HepG2 (cell line): ENCODE results near the gene SELENOH. TPM values are rescaled to one million over a fixed set of nuclear protein-coding genes. Genes with fewer than 3 reads are reported as not detected.

Experiments used
- ATAC-seq: fragments of 200-7000 bp; cut with Tn5 transposase; 3 replicates; pipeline ENCODE4 v1.9.1; 2020; ENCODE audit warnings: mild to moderate bottlenecking, moderate library complexity
- BruUV-seq: library from RNA; stranded (reverse); fragments of 400-500 nt; replicated peaks from 2 replicates; lab custom pipeline; 2021; lab: Mats Ljungman, UMichigan
- CTCF ChIA-PET: fragments of 300-600 bp; formaldehyde crosslinking; extraction: SDS; loops from one replicate; lab custom pipeline; 2021; ENCODE audit warnings: low total read pairs, inconsistent platforms, low intra/inter-chr PET ratio; lab: Yijun Ruan, JAX
- POLR2A ChIA-PET: fragments of 350-600 bp; sonication (Branson Sonifier 250); formaldehyde crosslinking; loops from one replicate; lab custom pipeline; 2020; ENCODE audit warnings: antibody characterized with exemption, inconsistent platforms; lab: Yijun Ruan, JAX
- DNase-seq: peaks from one replicate; pipeline ENCODE4 v3.0.0-alpha.2; 2015; ENCODE audit warnings: low spot score
- FAIRE-seq: peaks from 3 replicates; lab custom pipeline; 2011; peaks lifted over from hg19 to GRCh38; lab: Jason Lieb, UNC
- H2AFZ ChIP-seq: one replicate; pipeline ENCODE4 v1.6.1; 2011; ENCODE audit warnings: low read length, inconsistent platforms
- H3K27ac ChIP-seq: fragments of 300-600 bp; 3 replicates; pipeline ENCODE4 v1.8.0; 2011; ENCODE audit warnings: mixed run types, mild to moderate bottlenecking, mixed read lengths, low read length, inconsistent platforms; ENCODE audit not compliant: insufficient read depth; ENCODE audit errors: extremely low read length
- H3K27me3 ChIP-seq, 2 experiments: fragments of 200-600 bp in 1 of 2; 2 replicates in 1 of 2; 3 replicates in 1 of 2; pipeline versions ENCODE4 v1.6.0 to v1.8.0; 2011; ENCODE audit warnings: low read length in 2 of 2, mild to moderate bottlenecking in 2 of 2, moderate library complexity in 2 of 2, inconsistent platforms in 1 of 2; ENCODE audit not compliant: insufficient read depth in 2 of 2, control insufficient read depth in 1 of 2
- H3K36me3 ChIP-seq, 2 experiments: fragments of 200-600 bp in 1 of 2; replicated peaks in 1 of 2; 2 replicates in 1 of 2; 3 replicates in 1 of 2; pipeline versions ENCODE4 v1.5.1 to v1.8.0; 2011; ENCODE audit warnings: low read length in 2 of 2, inconsistent platforms in 1 of 2; ENCODE audit not compliant: insufficient read depth in 2 of 2, control insufficient read depth in 1 of 2
- H3K4me1 ChIP-seq: 2 replicates; pipeline ENCODE4 v1.5.1; 2012; ENCODE audit warnings: low read length, inconsistent platforms; ENCODE audit not compliant: insufficient read depth
- H3K4me2 ChIP-seq: 2 replicates; pipeline ENCODE4 v1.6.0; 2011; ENCODE audit warnings: low read depth, low read length, inconsistent platforms
- H3K4me3 ChIP-seq, 3 experiments: fragments of 200-600 bp in 1 of 3; sonication (generic), shearing (Covaris generic) in 1 of 3; replicated peaks in 1 of 3; 2 replicates each; pipeline ENCODE4 v1.5.1; 2011 to 2016; ENCODE audit warnings: low read length in 3 of 3, inconsistent platforms in 2 of 3, low read depth in 2 of 3, mild to moderate bottlenecking in 2 of 3, control low read depth in 1 of 3, mixed read lengths in 1 of 3; ENCODE audit not compliant: insufficient read depth in 1 of 3
- H3K79me2 ChIP-seq: one replicate; pipeline ENCODE4 v1.6.1; 2011; ENCODE audit warnings: low read length, inconsistent platforms; ENCODE audit not compliant: insufficient read depth
- H3K9ac ChIP-seq: 2 replicates; pipeline ENCODE4 v1.6.0; 2011; ENCODE audit warnings: mild to moderate bottlenecking, low read depth, low read length, inconsistent platforms; ENCODE audit not compliant: insufficient read depth
- H3K9me3 ChIP-seq: 2 replicates; pipeline ENCODE4 v1.5.1; 2012; ENCODE audit warnings: mild to moderate bottlenecking, low read length
- H4K20me1 ChIP-seq: 2 replicates; pipeline ENCODE4 v1.6.0; 2011; ENCODE audit warnings: inconsistent platforms, mild to moderate bottlenecking, low read length, moderate library complexity; ENCODE audit not compliant: insufficient read depth
- NONO ChIP-seq, 2 experiments: fragments of 450-650 bp in 1 of 2; sonication (generic) in 1 of 2; formaldehyde crosslinking in 1 of 2; IDR thresholded peaks in 1 of 2; conservative IDR thresholded peaks in 1 of 2; 2 replicates each; pipeline versions ENCODE4 v1.6.1 to v1.8.0; 2017 to 2022; ENCODE audit warnings: mild to moderate bottlenecking in 1 of 2, missing genetic modification reagents in 1 of 2, moderate library complexity in 1 of 2
- REL ChIP-seq: sonication (generic); formaldehyde crosslinking; conservative IDR thresholded peaks from 2 replicates; pipeline ENCODE4 v1.8.0; 2022; ENCODE audit warnings: mild to moderate bottlenecking, missing genetic modification reagents, moderate library complexity
- SOX13 ChIP-seq, 3 experiments: fragments of 450-650 bp in 1 of 3; sonication (generic) in 1 of 3; formaldehyde crosslinking in 1 of 3; IDR thresholded peaks in 2 of 3; conservative IDR thresholded peaks in 1 of 3; 2 replicates each; pipeline versions ENCODE4 v1.5.0 to v1.6.1; 2016 to 2020; ENCODE audit warnings: antibody characterized with exemption in 1 of 3, mild to moderate bottlenecking in 1 of 3, missing compliant biosample characterization in 1 of 3, missing genetic modification reagents in 1 of 3, moderate library complexity in 1 of 3
- ZNF484 ChIP-seq: sonication (generic); formaldehyde crosslinking; IDR thresholded peaks from 2 replicates; pipeline ENCODE4 v1.5.1; 2020; ENCODE audit warnings: mild to moderate bottlenecking, low read depth, missing genetic modification reagents, borderline replicate concordance
- ZNF607 ChIP-seq: sonication (generic); formaldehyde crosslinking; IDR thresholded peaks from 2 replicates; pipeline ENCODE4 v1.5.1; 2020; ENCODE audit warnings: missing genetic modification reagents, mild to moderate bottlenecking, borderline replicate concordance
- ZNF672 ChIP-seq: sonication (generic); formaldehyde crosslinking; IDR thresholded peaks from 2 replicates; pipeline ENCODE4 v1.8.1; 2022; ENCODE audit warnings: missing genetic modification reagents
- WGBS: methylation state at CpG from one replicate; pipeline ENCODE4 v1.1.6; 2017; ENCODE audit warnings: low lambda C conversion rate; 5-methylcytosine and 5-hydroxymethylcytosine counted together
- in situ Hi-C: cut with HindIII; loops from 2 replicates; pipeline ENCODE4 v1.10.0; 2017; ENCODE audit warnings: low pct_unique_long_range_greater_than_20kb; ENCODE audit not compliant: extremely low pct_ligation_motif_present
- intact Hi-C: fragments of 100-400 bp; cut with micrococcal nuclease; formaldehyde crosslinking; loops from one replicate; pipeline ENCODE4 v1.10.0; 2022; ENCODE audit not compliant: unreplicated experiment
- polyA plus RNA-seq, 8 experiments: library from polyadenylated mRNA; depleted of rRNA in 3 of 8; stranded (reverse) in 7 of 8; unstranded in 1 of 8; fragments of >200 nt; fragmentation: Illumina TruSeq in 4 of 8; extraction: Trizol in 4 of 8; gene quantifications; 2 replicates each; pipeline versions ENCODE4 v1.2.1 to v1.2.3, GENCODE V29; 2011 to 2016; ENCODE audit warnings: low read depth in 4 of 8, missing spikeins in 1 of 8, mixed read lengths in 1 of 8; ENCODE audit not compliant: insufficient read depth in 1 of 8
- total RNA-seq, 5 experiments: library from RNA; depleted of rRNA; stranded (reverse); fragments of >200 nt; fragmentation: Illumina TruSeq; extraction: Trizol; gene quantifications; 2 replicates each; pipeline ENCODE4 v1.2.3, GENCODE V29; 2016; ENCODE audit warnings: low read depth in 1 of 5
- TF ChIP-seq, protein P1 (sequence below): sonication (generic); formaldehyde crosslinking; IDR thresholded peaks from 2 replicates; pipeline ENCODE4 v1.4.0; 2020; ENCODE audit warnings: mild to moderate bottlenecking, missing genetic modification reagents
- TF ChIP-seq, protein P2 (sequence below): fragments of 450-650 bp; IDR thresholded peaks from 2 replicates; pipeline ENCODE4 v1.6.1; 2017; ENCODE audit warnings: mild to moderate bottlenecking
- TF ChIP-seq, protein P3 (sequence below): fragments of 450-650 bp; IDR thresholded peaks from 2 replicates; pipeline ENCODE4 v1.6.1; 2016

SELENOH gene
- total and polyA plus RNA-seq, 2 of the 13 experiments (the other 11 are each of a cell fraction or from before 2014, with no cell fraction given) = 27.2 to 77.4 TPM

GRCh38 chr11:57728829-57729228 lies 12.5 kb upstream of the SELENOH start:
- FAIRE-seq (no peak), ATAC-seq (no peak), DNase-seq (no peak)
- ChIA-PET POLR2A (interaction anchor here (0.9 kb wide), 1 partner anchor 17 kb away, joined by 3 read pairs; the partner anchor contains the start of genes MED19 and TMX2), CTCF (no interaction called here)
- no peak overlapping the region for H3K4me3 ChIP-seq
- in situ Hi-C loops = no loop called here
- H3K4me2 ChIP-seq = no peak overlapping the region
- H3K79me2 ChIP-seq = peaks cover 58% of the 10 kb centered on the region
- no peak overlapping the region for H2AFZ ChIP-seq
- H3K9me3 ChIP-seq = no peaks in the 10 kb centered on the region
- H3K36me3 ChIP-seq = peaks cover 6 to 11% of the 10 kb centered on the region in 2 experiments; a peak in 4 of 5 replicates
- no TSS peak for BruUV-seq
- H3K27me3 ChIP-seq = no peaks in the 10 kb centered on the region
- TF ChIP-seq NONO (IDR thresholded peaks at IDR 0.05) (no peak), NONO (CRISPR knock-in tag; conservative IDR thresholded peaks at IDR 0.05) (no peak), ZNF484 (CRISPR knock-in tag) (no peak), ZNF672 (no peak), SOX13 (IDR thresholded peaks at IDR 0.05) (no peak), SOX13 (CRISPR knock-in tag; conservative IDR thresholded peaks at IDR 0.05 in 1 of 2, IDR thresholded peaks at IDR 0.05 in 1 of 2) (no peak), REL (CRISPR knock-in tag) (no peak), ZNF607 (no peak)
- TF ChIP-seq, protein P1, sequence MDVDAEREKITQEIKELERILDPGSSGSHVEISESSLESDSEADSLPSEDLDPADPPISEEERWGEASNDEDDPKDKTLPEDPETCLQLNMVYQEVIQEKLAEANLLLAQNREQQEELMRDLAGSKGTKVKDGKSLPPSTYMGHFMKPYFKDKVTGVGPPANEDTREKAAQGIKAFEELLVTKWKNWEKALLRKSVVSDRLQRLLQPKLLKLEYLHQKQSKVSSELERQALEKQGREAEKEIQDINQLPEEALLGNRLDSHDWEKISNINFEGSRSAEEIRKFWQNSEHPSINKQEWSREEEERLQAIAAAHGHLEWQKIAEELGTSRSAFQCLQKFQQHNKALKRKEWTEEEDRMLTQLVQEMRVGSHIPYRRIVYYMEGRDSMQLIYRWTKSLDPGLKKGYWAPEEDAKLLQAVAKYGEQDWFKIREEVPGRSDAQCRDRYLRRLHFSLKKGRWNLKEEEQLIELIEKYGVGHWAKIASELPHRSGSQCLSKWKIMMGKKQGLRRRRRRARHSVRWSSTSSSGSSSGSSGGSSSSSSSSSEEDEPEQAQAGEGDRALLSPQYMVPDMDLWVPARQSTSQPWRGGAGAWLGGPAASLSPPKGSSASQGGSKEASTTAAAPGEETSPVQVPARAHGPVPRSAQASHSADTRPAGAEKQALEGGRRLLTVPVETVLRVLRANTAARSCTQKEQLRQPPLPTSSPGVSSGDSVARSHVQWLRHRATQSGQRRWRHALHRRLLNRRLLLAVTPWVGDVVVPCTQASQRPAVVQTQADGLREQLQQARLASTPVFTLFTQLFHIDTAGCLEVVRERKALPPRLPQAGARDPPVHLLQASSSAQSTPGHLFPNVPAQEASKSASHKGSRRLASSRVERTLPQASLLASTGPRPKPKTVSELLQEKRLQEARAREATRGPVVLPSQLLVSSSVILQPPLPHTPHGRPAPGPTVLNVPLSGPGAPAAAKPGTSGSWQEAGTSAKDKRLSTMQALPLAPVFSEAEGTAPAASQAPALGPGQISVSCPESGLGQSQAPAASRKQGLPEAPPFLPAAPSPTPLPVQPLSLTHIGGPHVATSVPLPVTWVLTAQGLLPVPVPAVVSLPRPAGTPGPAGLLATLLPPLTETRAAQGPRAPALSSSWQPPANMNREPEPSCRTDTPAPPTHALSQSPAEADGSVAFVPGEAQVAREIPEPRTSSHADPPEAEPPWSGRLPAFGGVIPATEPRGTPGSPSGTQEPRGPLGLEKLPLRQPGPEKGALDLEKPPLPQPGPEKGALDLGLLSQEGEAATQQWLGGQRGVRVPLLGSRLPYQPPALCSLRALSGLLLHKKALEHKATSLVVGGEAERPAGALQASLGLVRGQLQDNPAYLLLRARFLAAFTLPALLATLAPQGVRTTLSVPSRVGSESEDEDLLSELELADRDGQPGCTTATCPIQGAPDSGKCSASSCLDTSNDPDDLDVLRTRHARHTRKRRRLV = no peak
- TF ChIP-seq, protein P2, sequence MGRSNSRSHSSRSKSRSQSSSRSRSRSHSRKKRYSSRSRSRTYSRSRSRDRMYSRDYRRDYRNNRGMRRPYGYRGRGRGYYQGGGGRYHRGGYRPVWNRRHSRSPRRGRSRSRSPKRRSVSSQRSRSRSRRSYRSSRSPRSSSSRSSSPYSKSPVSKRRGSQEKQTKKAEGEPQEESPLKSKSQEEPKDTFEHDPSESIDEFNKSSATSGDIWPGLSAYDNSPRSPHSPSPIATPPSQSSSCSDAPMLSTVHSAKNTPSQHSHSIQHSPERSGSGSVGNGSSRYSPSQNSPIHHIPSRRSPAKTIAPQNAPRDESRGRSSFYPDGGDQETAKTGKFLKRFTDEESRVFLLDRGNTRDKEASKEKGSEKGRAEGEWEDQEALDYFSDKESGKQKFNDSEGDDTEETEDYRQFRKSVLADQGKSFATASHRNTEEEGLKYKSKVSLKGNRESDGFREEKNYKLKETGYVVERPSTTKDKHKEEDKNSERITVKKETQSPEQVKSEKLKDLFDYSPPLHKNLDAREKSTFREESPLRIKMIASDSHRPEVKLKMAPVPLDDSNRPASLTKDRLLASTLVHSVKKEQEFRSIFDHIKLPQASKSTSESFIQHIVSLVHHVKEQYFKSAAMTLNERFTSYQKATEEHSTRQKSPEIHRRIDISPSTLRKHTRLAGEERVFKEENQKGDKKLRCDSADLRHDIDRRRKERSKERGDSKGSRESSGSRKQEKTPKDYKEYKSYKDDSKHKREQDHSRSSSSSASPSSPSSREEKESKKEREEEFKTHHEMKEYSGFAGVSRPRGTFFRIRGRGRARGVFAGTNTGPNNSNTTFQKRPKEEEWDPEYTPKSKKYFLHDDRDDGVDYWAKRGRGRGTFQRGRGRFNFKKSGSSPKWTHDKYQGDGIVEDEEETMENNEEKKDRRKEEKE = no peak
- TF ChIP-seq, protein P3, sequence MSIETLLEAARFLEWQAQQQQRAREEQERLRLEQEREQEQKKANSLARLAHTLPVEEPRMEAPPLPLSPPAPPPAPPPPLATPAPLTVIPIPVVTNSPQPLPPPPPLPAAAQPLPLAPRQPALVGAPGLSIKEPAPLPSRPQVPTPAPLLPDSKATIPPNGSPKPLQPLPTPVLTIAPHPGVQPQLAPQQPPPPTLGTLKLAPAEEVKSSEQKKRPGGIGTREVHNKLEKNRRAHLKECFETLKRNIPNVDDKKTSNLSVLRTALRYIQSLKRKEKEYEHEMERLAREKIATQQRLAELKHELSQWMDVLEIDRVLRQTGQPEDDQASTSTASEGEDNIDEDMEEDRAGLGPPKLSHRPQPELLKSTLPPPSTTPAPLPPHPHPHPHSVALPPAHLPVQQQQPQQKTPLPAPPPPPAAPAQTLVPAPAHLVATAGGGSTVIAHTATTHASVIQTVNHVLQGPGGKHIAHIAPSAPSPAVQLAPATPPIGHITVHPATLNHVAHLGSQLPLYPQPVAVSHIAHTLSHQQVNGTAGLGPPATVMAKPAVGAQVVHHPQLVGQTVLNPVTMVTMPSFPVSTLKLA = no peak
- 92% methylated on average over 7 of the region's 7 CpGs for WGBS
- intact Hi-C loops = no loop called here
- H3K27ac ChIP-seq = no peak overlapping the region
- no peak overlapping the region for H3K9ac ChIP-seq
- no peaks in the 10 kb centered on the region for H3K4me1 ChIP-seq
- peaks cover 3% of the 10 kb centered on the region; the same call in 1 of the 2 replicates for H4K20me1 ChIP-seq
